HG02678 (cell line): ENCODE measurements around the gene HTATIP2.
A peak's percentile ranks its signal among the peaks of the same experiment; 100 is the strongest.
"Not testable (repeated sequence)": the region's sequence is repeated elsewhere in the genome, so short reads cannot be mapped to it uniquely, and the experiment has no call there.

Experiments
- ATAC-seq: cut with Tn5 transposase; IDR thresholded peaks from one replicate; pipeline ENCODE4 v1.9.1; 2021; ENCODE audit warnings: mild to moderate bottlenecking, moderate library complexity; ENCODE audit not compliant: unreplicated experiment

HTATIP2 gene

GRCh38 chr11:20363500-20364340, at the start of gene HTATIP2:
Gene HTATIP2 (plus strand): TSS chr11:20363714. CDS start chr11:20364238, 524 bp downstream.
- ATAC-seq: peak; percentile 96

GRCh38 chr11:20315800-20316199, 47.7 kb upstream of the HTATIP2 start:
- no peak for ATAC-seq

- no peak for ATAC-seq
Measured at GRCh38 chr11:20321177-20321576, 42.3 kb upstream of the HTATIP2 start.

GRCh38 chr11:20327377-20327935, 36.1 kb upstream of the HTATIP2 start:
- no peak for ATAC-seq

GRCh38 chr11:20336056-20336455, 27.5 kb upstream of the HTATIP2 start:
- no peak for ATAC-seq

GRCh38 chr11:20337526-20338154, 25.9 kb upstream of the HTATIP2 start:
- no peak for ATAC-seq

- no peak for ATAC-seq
Measured at GRCh38 chr11:20342347-20343141, 21.0 kb upstream of the HTATIP2 start.

GRCh38 chr11:20351136-20351535, 12.4 kb upstream of the HTATIP2 start:
- no peak for ATAC-seq

GRCh38 chr11:20351751-20352262, 11.7 kb upstream of the HTATIP2 start:
- no peak for ATAC-seq

GRCh38 chr11:20353829-20354434, 9.6 kb upstream of the HTATIP2 start:
- ATAC-seq: no peak

GRCh38 chr11:20355221-20356219, 8.0 kb upstream of the HTATIP2 start:
- ATAC-seq: peak; percentile 85

- no peak for ATAC-seq
Measured at GRCh38 chr11:20357150-20357549, 6.4 kb upstream of the HTATIP2 start.

GRCh38 chr11:20360650-20361049, 2.9 kb upstream of the HTATIP2 start:
- ATAC-seq: no peak

GRCh38 chr11:20362481-20362880, 1.0 kb upstream of the HTATIP2 start:
- no peak for ATAC-seq

- ATAC-seq: peak; percentile 15
Measured at GRCh38 chr11:20363149-20363499, 390 bp upstream of the HTATIP2 start.

- ATAC-seq: no peak
Measured at GRCh38 chr11:20364341-20364792, 853 bp downstream of the HTATIP2 start.

GRCh38 chr11:20365465-20365864, 2.0 kb downstream of the HTATIP2 start:
- ATAC-seq: not testable (repeated sequence)

GRCh38 chr11:20367313-20367948, 3.9 kb downstream of the HTATIP2 start:
- ATAC-seq: no peak

GRCh38 chr11:20368438-20368837, 4.9 kb downstream of the HTATIP2 start:
- ATAC-seq: no peak
